Gastroesophageal sphincter (tissue), 4 donors: ENCODE measurements around the gene RRP8. TPM values are rescaled to one million over a fixed set of nuclear protein-coding genes. Genes with fewer than 3 reads are reported as not detected.

Experiments used
- ATAC-seq: fragments of 150-250 bp; one replicate; pipeline ENCODE4 v1.9.1; 2016; ENCODE audit warnings: mild to moderate bottlenecking, moderate library complexity
- H3K27ac ChIP-seq, 4 donors: fragments of 200-600 bp; sonication (generic) in 3 of 4; 1 replicate in 3 of 4; 2 replicates in 1 of 4; pipeline ENCODE4 v1.5.1; 2016 to 2019
- H3K27me3 ChIP-seq: fragments of 200-600 bp; sonication (generic); one replicate; pipeline ENCODE4 v1.5.1; 2019
- H3K36me3 ChIP-seq, 2 donors: fragments of 200-600 bp; sonication (generic); one replicate each; pipeline ENCODE4 v1.5.1; 2019; ENCODE audit warnings: control low read depth in 1 of 2
- H3K4me1 ChIP-seq, 3 donors: fragments of 200-600 bp; sonication (generic); 1 replicate in 2 of 3; 2 replicates in 1 of 3; pipeline ENCODE4 v1.5.1; 2016 to 2019; ENCODE audit warnings: control low read depth in 2 of 3
- H3K4me3 ChIP-seq, 2 donors: fragments of 200-600 bp; sonication (generic); one replicate each; pipeline ENCODE4 v1.5.1; 2019; ENCODE audit warnings: mild to moderate bottlenecking in 1 of 2, moderate library complexity in 1 of 2
- H3K9me3 ChIP-seq, 3 donors: fragments of 200-600 bp; sonication (generic); one replicate each; pipeline ENCODE4 v1.5.1; 2017 to 2019; ENCODE audit warnings: control low read depth in 2 of 3
- EP300 ChIP-seq: sonication (generic); formaldehyde crosslinking; IDR thresholded peaks from one replicate; pipeline ENCODE4 v1.6.1; 2017; ENCODE audit warnings: antibody characterized with exemption, mild to moderate bottlenecking
- POLR2A ChIP-seq, 2 donors: fragments of 450-650 bp; IDR thresholded peaks; one replicate each; pipeline ENCODE4 v1.6.1; 2017; ENCODE audit warnings: antibody characterized with exemption in 2 of 2, mild to moderate bottlenecking in 2 of 2, moderate library complexity in 1 of 2
- POLR2AphosphoS5 ChIP-seq: sonication (generic); formaldehyde crosslinking; IDR thresholded peaks from one replicate; pipeline ENCODE4 v1.6.1; 2017; ENCODE audit warnings: antibody characterized with exemption
- WGBS, 2 donors: methylation state at CpG; one replicate each; pipeline ENCODE4 v1.1.5; 2018; ENCODE audit warnings: low coverage in 1 of 2; 5-methylcytosine and 5-hydroxymethylcytosine counted together
- total RNA-seq, 4 donors: library from RNA; depleted of rRNA; stranded (reverse); fragments of >200 nt; gene quantifications; one replicate each; pipeline ENCODE4 v1.1.0, GENCODE V29; 2016
- TF ChIP-seq, protein P1 (sequence below), 4 experiments: fragments of 200-600 bp in 2 of 4; fragments of 450-650 bp in 2 of 4; sonication (generic) in 1 of 4; IDR thresholded peaks; one replicate each; pipeline ENCODE4 v1.5.1; 2017 to 2019; ENCODE audit warnings: antibody characterized with exemption in 4 of 4, mild to moderate bottlenecking in 2 of 4, moderate library complexity in 2 of 4

RRP8 gene
- total RNA-seq, 4 donors from 2014 or later: 25.7 to 32.4 (median 28.1) TPM

- peak; percentile 36 for ATAC-seq
- H3K27ac ChIP-seq: no peak overlapping the region
- H3K36me3 ChIP-seq: peaks cover 0 to 17% of the 10 kb centered on the region in 2 donors
- WGBS, 2 donors: 93% methylated on average over 3 of the region's 11 CpGs; no CpG with 5 or more reads in 1 of the 2 donors
- H3K4me3 ChIP-seq: no peak overlapping the region
- peaks cover 0 to 18% (median 0%) of the 10 kb centered on the region in 3 donors for H3K9me3 ChIP-seq
- TF ChIP-seq POLR2AphosphoS5 (peak; percentile 35), EP300 (no peak)
- H3K4me1 ChIP-seq: peaks cover 0 to 15% (median 0%) of the 10 kb centered on the region in 3 donors
- no peaks in the 10 kb centered on the region for H3K27me3 ChIP-seq
These were observed 16.0 kb downstream of the RRP8 start for GRCh38 chr11:6587360-6587953.

GRCh38 chr11:6586434-6587359, 16.7 kb downstream of the RRP8 start:
- peaks cover 0 to 15% (median 0%) of the 10 kb centered on the region in 3 donors for H3K4me1 ChIP-seq
- H3K9me3 ChIP-seq: peaks cover 0 to 18% (median 0%) of the 10 kb centered on the region in 3 donors
- no peaks in the 10 kb centered on the region for H3K27me3 ChIP-seq
- H3K36me3 ChIP-seq: peaks cover 0 to 10% of the 10 kb centered on the region in 2 donors
- H3K27ac ChIP-seq: no peak overlapping the region
- TF ChIP-seq, protein P1, sequence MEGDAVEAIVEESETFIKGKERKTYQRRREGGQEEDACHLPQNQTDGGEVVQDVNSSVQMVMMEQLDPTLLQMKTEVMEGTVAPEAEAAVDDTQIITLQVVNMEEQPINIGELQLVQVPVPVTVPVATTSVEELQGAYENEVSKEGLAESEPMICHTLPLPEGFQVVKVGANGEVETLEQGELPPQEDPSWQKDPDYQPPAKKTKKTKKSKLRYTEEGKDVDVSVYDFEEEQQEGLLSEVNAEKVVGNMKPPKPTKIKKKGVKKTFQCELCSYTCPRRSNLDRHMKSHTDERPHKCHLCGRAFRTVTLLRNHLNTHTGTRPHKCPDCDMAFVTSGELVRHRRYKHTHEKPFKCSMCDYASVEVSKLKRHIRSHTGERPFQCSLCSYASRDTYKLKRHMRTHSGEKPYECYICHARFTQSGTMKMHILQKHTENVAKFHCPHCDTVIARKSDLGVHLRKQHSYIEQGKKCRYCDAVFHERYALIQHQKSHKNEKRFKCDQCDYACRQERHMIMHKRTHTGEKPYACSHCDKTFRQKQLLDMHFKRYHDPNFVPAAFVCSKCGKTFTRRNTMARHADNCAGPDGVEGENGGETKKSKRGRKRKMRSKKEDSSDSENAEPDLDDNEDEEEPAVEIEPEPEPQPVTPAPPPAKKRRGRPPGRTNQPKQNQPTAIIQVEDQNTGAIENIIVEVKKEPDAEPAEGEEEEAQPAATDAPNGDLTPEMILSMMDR (IDR thresholded peaks at IDR 0.05): no peak
- no peak for TF ChIP-seq EP300
- no peak for TF ChIP-seq POLR2AphosphoS5
- no peak for TF ChIP-seq POLR2A (IDR thresholded peaks at IDR 0.05)
- ATAC-seq: no peak
- WGBS, 2 donors: 56 to 64% methylated on average over 5 of the region's 25 CpGs
- no peak overlapping the region for H3K4me3 ChIP-seq

DNA sequence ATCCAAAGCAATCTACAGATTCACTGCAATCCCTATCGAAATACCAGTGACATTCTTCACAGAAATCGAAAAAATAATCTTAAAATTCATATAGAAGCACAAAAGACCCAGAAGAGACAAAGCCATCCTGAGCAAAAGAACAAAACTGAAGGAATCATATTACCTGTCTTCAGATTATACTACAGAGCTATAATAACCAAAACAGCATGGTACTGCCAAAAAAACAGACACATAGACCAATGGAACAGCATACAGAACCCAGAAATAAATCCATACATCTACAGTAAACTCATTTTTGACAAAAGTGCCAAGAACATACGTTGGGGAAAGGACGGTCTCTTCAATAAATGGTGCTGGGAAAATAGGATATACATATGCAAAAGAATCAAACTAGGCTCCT, 18.9 kb downstream of the RRP8 start:
- TF ChIP-seq, protein P1 (IDR thresholded peaks at IDR 0.05): no peak
- TF ChIP-seq POLR2A (IDR thresholded peaks at IDR 0.05) (no peak), EP300 (no peak), POLR2AphosphoS5 (no peak)
- H3K36me3 ChIP-seq: peaks cover 0 to 15% of the 10 kb centered on the region in 2 donors
- no peak overlapping the region for H3K27ac ChIP-seq

GRCh38 chr11:6583584-6583983, 19.8 kb downstream of the RRP8 start:
- TF ChIP-seq, protein P1 (IDR thresholded peaks at IDR 0.05): no peak
- TF ChIP-seq POLR2A (IDR thresholded peaks at IDR 0.05): no peak
- TF ChIP-seq EP300: no peak
- TF ChIP-seq POLR2AphosphoS5: no peak

More for the DNA sequence above, 18.9 kb downstream of the RRP8 start:
- no peaks in the 10 kb centered on the region for H3K27me3 ChIP-seq
- peaks cover 0 to 15% (median 0%) of the 10 kb centered on the region in 3 donors for H3K4me1 ChIP-seq
- 93 to 100% methylated on average over 3 to 4 of the region's 4 CpGs for WGBS, 2 donors
- H3K9me3 ChIP-seq: peaks cover 0 to 18% (median 0%) of the 10 kb centered on the region in 3 donors
- no peak overlapping the region for H3K4me3 ChIP-seq
- ATAC-seq: no peak

GRCh38 chr11:6579681-6580080, 23.7 kb downstream of the RRP8 start:
- WGBS, 2 donors: 70% methylated on average over 2 of the region's 2 CpGs; no CpG with 5 or more reads in 1 of the 2 donors
- H3K27ac ChIP-seq: no peak overlapping the region

More at GRCh38 chr11:6583584-6583983, 19.8 kb downstream of the RRP8 start:
- ATAC-seq: no peak
- H3K27me3 ChIP-seq: no peaks in the 10 kb centered on the region
- no peak overlapping the region for H3K4me3 ChIP-seq
- H3K4me1 ChIP-seq: peaks cover 0 to 15% (median 0%) of the 10 kb centered on the region in 3 donors
- WGBS, 2 donors: 100% methylated on average over 1 of the region's 1 CpG
- H3K27ac ChIP-seq: no peak overlapping the region
- H3K9me3 ChIP-seq: peaks cover 0 to 18% (median 0%) of the 10 kb centered on the region in 3 donors
- peaks cover 0 to 12% of the 10 kb centered on the region in 2 donors for H3K36me3 ChIP-seq

More at GRCh38 chr11:6579681-6580080, 23.7 kb downstream of the RRP8 start:
- no peak overlapping the region for H3K4me3 ChIP-seq
- no peaks in the 10 kb centered on the region for H3K27me3 ChIP-seq
- H3K36me3 ChIP-seq: peaks cover 0 to 7% of the 10 kb centered on the region in 2 donors
- peaks cover 3 to 26% (median 10%) of the 10 kb centered on the region in 3 donors for H3K4me1 ChIP-seq
- H3K9me3 ChIP-seq: peaks cover 0 to 18% (median 0%) of the 10 kb centered on the region in 3 donors
- TF ChIP-seq, protein P1 (IDR thresholded peaks at IDR 0.05): no peak
- TF ChIP-seq EP300: no peak
- TF ChIP-seq POLR2AphosphoS5: no peak
- TF ChIP-seq POLR2A (IDR thresholded peaks at IDR 0.05): no peak
- no peak for ATAC-seq
